Effector CD8-positive, alpha-beta T cell (primary cell): ENCODE data around the gene METTL25B.
A peak's percentile ranks its signal among the peaks of the same experiment; 100 is the strongest.

Experiments
- DNase-seq: peaks from one replicate; lab custom pipeline; 2025; lab: John Stamatoyannopoulos, UW
- total RNA-seq, 4 experiments: gene quantifications; one replicate each; lab custom pipeline; 2026; lab: John Stamatoyannopoulos, UW

METTL25B gene
- total RNA-seq: 18.6 to 24.8 (median 19.4) reads per million in 4 experiments

DNA sequence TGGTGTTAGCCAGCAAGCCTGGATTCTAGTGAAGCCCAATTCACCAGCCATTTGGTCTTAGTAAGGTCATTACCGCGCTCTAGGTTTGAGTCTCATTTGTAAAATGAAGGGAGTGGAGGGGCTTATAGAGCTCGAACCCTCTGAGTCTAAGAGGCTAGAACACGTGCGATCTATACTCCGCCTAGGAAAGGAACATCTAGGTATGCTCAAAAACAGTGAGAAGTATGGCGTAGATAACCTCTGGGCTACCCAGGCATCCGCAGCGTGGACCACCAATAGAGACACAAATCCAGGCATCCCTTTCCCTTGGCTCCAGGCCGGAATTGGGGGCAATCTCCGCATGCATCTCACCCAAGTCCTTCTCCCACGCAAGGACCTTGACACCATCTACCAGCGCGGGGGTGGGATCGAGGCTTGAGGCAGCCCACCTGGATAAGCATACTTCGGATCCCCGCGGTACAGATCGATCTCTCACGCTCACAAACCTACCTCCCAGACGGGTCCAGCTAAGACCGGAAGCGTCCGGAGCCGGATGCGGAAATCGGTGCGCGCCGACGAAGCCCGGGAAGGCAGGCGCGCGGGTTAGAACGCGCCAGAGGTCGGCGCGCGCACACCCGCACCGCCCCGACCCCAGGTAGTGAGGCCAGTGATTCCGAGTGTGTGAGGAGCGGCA, at the start of gene METTL25B:
Gene METTL25B, plus strand, starts transcription at position 544 of the 673 bp plus-strand sequence. CDS start 636 bp downstream, outside the sequence.
- DNase-seq: peak; percentile 66

DNA sequence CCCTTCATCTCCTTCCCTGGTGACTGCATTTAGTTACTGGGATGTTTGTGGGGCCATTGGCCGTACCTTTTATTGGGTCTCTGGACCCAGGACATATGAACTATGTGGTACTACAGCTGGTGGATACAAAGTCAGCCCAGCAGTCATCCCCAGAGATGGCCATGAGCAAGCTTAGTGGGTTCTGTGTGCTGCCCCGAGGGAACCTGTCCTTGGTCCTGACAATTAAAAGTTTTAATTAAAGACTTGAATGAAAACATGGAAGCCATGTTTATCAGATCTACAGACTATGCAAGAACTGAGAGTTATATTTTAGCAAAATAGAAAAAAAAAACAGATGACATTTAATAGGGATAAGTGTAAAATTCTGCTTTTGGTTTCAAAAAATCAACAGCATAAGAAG, 48.2 kb upstream of the METTL25B start:
- DNase-seq: no peak

DNA sequence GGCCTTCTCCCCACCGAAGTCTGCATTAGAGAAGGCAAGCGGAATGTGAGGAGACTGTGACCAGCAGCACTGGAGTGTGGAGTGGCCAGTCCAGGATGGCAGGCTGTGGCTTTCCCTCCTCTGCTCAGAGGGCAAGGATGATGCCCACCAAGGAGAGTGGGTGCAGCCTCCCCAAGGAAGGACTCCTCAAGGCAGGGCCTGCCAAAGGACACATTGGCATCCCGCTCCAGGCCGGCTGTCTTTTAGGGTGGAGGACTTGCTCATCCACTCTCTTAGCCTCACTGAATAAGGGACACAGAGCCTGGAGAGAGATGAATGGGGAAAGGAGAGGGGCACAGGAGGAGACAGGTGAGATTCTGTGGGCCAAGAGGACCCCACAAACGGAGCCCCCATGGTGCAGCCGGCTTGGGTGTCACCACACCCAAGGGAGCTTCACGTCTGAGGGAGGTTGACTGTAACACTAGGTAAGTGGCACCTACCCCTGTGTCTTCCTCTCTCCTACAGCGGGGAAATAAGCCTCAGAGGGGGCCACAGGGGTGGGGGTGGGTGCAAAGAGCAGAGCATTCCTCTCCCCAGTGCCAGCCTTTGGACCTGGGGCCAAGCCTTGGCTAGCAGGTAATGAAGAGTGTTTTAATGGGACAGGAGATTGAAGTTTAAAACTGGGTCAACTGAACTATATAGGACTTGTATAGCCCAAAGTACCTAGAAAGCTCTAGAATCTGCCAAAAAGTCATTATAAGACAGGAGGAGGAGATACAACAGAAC, 46.9 kb upstream of the METTL25B start:
- DNase-seq: no peak

DNA sequence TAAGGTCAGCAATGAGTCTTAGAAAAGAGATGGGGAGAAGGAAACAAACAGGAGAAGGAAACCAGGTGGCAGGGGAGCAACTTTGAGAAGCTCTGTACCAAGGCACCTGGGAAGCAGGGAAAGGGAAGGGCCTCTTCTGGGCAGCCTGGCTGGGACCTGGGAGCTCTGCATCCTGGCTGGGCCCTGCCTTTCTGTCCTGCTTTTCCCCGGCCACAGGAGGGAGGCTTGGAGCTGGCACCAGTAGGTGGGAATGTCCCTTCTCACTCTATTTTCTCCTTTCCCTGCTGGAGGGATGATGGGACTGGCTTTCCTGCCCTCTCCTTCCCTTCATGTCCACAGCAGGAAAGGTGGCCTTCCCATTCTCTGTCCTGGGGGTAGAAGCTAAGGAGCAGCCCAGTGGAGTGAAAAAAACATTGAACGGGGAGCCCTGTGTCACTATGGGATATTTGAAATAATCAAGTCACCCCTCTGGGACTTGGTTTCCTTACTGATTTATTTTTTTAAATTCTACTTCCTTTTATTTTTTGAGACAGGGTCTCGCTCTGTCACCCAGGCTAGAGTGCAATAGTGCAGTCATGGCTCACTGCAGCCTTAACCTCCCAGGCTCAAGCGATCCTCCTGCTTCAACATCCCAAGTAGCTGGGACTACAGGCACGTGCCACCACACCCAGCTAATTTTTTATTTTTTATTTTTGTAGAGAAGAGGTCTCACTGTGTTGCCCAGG, 45.9 kb upstream of the METTL25B start:
- DNase-seq: no peak

DNA sequence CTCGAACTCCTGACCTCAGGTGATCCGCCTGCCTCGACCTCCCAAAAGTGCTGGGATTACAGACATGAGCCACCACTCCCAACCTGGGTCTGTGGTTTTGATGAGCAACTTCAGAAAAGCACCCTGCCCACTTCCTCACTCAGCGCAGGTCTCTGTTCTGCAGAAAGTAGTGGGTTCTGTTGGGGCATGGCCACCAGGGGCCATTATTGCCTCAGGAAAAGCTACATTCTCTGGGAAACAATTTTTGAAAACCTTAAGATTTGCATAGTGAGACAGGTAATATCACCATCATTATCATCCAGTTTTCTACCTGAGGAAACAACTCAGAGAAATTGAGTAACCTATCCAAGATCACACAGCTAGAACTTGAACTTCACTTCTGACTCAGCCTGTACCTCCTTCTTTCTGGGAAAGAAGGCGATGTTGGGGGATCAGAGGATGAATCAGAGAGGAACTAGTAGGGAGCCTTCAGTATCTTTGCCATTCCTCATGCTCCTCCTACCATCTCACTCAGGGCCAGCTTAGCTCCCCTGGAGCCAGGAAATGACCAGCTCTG, 44.0 kb upstream of the METTL25B start:
- DNase-seq: no peak

DNA sequence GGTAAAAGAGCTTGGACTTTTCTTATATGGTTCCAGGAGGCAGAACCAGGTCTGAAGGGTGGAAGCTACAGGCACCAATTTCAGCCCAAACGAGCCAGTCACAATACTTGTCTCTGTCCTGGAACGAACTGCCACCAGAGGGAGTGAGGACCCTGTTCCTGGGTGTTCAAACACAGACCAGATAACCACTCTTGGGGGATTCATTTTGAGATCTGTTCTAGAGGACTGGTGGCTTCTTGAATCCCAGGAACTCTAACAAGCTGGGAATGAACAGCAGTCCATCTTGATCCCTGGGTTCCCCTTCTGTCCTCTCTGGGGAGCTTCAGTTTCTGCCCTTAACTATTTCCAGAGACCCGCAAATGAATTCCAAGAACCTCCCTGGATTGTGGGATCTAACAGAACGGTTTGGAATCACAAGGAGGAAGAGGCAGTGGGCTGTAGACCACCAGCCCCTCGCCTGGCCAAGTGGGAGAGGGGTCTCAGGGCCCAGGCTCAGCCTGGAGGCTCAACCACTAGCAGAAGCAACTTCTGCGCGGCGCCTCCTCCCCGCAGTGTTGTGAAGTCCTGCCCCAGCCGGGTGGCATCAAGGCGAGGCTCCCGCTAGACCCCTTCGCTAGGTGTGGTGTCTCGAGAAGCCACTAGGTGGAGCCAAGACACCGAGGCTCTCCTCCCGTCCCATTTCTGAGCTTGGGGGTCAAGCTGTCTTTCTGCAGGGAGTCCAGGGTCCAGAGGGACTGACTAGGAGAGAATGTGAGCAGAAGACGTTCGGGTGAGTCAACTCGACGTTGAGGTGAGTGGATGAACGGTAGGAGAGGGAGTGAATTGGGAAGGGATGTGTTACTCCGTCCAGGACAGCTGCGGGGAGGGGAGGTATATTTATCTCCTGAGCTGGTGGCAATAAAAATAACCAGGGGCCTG, 39.0 kb upstream of the METTL25B start:
- peak; percentile 63 for DNase-seq

DNA sequence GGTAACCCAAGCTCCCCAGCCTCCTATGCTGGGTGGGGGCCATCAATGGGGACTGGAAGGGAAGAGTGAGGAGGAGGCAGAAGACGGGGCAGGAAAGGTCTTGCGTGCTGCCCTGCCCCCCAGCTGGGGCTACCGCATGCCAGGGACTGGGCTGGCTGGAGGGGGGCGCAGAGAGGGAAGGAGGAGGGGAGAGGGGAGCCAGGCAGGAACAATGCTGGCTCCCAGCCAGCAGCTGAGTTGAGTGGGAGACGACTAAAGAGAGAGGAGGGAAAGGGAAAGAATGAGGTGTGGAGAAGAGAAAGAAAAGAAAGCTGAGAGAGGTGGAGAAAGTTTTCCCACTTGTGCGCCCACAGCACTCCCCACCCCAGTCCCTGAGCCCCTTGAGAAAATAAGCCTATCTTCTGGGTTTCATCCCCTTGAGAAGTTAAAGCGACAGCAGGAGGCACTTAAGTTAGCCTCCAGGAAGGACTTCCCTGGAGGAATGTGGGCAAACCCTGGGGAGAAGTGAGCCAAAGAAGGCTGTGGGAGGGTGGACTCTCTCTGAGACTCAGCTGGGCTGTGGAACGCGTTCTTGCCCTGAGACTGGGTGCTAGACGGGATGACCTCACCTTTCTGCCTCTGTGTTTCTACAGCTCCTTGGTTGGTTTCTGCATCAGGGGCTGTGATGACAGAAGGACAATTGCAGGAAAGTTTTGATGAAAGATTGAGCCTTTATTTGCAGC, 38.2 kb upstream of the METTL25B start:
- DNase-seq: no peak

DNA sequence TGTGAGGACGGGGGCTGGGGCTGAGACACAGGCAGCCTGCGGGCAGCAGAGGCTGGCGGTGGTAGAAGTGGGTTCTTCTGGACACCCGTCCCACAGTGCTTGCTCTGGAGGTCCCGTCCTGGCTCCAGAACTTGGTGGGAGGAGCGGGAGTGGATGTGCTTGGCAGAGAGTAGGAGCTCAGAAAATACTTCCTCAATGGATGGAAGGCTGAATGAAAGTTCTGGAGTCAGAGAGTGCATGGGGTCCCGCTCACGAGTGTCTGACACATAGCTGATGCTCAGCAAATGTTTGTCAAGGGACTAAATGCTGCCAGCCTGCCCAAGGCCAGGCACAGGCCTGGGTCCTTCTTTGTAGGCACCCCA, 37.6 kb upstream of the METTL25B start:
- no peak for DNase-seq

DNA sequence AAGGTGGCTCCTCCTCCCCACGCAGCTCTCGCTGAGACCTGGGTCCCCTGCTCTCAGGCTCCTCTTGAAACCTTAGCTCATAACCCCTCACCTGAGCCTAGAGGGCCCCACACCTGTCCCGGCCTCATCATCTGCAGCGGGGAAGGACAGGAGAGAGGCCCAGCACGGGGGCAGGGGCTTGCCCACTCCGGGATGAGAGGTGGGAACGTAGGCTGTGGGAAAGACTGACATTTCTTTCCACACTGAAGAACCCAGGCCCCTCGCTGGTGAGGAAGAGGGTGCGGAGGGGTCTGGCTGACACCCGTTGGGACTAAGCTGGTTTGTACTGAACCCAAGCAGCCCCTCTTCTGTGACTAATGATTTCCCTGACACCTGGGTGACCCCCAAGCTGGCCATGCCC, 37.1 kb upstream of the METTL25B start:
- no peak for DNase-seq

DNA sequence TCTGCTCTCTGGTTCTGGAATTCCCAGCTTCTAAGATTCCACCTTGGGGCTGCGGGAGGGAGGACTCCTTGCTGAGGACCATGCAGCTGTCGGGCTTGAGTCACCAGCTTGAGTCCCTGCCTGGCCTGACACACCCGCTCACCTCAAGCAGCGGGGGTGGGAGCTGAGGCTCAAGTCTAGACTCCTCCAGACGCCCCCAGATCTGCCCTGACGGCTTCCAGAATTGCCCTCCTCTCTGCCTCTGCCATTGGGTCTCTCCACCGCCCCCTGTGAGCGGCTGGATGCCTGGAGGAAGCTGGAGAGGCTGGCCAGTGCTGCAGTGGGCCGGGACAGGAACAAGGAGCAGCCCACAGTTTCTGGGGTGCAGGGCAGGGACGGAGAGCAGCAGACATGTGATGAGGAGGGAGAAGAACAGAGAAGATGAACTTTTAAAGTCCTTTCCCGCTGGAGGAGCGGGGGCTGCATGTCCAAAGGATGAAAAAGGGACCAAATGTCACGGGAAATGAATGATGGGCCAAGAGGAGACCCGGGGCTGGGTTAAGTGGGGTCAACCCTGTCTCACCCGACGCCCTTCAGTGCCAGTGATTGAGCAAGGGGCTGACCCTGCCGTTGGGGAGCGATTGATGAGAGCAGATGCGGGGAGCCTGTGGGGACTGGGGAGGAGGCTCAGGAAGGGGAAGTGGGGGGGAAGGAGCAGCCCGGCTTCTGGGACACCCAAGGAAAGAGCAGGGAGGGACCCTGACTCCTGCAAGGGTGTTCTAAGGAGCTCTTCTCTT, 36.4 kb upstream of the METTL25B start:
- no peak for DNase-seq

DNA sequence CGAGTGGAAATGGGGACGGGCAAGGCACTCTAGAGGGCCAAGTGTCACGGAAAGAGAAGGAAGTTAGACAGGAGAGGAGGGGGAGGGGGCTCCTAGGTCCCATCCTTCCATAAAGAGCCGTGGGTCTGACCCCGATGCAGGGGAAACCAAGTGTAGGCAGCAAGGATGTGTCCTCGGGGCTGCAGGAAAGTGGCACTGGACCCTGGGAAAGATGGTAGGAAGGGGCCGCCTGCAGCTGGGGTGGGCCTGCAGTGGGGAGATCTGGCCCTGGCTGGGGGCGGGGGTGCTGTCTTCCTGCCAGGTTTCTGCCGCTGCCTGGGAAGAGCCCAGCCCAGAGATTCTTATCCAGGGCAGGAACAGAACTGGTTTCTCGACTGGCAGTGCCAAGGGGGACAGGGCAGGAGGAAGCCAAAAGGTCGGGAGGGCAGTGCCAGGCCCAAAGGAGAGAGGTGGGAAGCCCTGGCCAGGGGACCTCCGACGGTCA, 35.8 kb upstream of the METTL25B start:
- DNase-seq: no peak

DNA sequence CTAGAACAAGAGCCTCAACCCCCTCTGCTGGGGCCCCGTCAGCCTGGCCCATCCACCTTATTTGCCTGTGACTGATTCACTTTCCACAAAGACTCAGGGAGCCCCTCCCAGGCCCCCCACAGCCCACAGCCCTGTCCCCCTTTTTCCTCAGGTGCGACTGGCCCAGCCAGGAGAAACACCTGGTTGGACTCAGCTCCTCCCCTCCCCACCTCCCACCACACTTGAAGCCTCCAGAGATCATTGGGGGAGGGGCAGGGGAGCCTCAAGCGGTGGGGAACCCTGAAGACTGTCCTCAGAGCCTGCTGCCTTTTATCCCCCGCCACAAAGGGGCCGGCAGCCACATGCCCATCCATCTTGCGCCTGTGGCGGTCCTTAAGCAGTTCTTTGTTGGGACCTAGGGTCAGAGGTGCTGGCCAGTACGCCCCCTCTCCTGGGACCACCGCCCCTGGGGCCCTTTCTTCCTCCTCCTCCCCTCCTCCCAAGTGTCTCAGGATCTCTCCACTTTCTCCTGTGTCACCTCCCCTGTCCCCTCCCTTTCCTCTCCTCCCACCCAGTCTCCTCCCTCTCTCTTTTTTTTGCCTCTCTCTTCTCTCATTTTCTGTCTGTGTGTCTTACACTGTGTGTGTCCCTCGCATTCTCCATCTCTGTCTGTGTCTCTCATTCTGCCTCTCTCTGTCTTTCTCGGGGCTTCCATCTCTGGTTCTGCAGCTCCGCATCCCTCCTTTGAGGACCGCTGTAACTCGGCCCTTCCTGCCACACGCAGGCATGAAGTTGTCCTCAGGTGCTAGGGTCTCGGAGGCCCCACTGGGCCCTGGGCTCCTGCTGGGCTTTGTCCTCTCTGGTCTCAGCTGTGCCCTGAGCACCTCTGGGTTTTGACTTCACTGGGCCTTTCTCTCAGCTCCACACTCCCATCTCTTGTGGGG, 35.1 kb upstream of the METTL25B start:
- no peak for DNase-seq

DNA sequence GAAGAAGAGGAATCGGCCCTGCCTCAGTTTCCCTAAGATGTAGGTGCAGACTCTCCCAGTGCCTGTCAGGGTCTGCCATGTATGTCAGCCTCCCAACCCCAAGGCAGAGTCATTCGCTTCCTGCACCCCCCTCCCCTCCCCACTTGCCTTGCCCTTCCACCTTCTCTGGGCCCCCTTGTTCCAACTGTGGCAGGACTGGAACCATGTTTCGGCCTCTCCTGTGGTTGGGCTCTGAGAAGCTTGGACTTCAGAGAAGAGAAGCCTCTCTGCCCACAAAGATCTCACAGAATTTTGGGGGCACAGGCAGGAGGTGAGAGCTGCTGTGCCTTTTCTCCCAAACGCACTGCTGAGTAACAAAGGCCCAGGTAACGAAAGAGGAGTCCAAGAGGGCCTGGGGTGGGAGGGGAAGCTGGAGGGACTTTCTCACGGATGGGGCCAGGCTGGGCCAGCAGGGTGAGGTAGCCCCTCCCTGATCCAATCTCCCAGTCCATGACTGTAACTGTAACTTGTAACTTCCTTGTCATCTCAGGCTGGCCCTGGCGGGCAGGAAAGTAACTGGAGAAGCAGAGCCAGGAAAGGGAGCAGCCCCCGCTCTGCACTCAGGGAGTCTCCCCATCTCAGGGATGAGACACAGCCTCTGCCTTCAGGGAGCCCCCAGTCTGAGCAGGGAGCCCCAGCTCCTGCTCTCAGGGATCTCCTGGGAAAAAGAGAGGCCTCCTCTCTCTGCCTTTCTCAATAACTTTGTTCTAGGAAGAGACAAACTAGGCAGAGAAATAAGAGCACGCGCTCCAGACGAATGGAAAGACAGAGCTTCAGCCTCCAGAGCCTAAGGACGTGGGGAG, 34.2 kb upstream of the METTL25B start:
- DNase-seq: no peak

DNA sequence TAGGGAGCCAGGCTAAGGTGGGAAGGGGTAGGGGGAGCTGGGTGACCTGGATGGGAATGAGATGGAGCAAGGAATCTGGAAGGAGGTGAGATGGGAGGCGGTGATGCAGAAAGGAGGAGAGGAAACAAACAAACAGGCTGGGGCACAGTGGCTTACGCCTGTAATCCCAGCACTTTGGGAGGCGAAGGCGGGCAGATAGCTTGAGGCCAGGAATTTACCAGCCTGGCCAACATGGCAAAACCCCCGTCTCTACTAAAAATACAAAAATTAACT, 33.6 kb upstream of the METTL25B start:
- no peak for DNase-seq

DNA sequence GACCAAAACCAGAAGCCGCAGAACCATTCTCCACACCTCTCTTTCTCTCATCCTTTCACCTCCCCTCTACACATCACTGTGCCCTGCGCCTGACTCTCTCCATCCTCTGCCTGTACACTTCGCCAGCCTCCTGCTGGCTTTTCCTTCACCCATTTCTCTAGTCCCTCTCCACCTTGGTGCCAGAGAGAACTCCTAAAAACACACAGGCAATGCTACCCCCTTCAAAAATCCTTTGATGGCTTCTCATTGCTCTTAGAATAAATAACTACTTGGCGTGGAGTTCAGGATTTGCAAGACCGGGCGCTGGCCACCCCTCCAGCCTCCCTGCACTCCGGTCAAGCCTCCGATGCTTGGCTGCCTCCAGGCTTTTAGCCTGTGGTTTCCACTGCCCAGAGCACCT, 31.5 kb upstream of the METTL25B start:
- no peak for DNase-seq

DNA sequence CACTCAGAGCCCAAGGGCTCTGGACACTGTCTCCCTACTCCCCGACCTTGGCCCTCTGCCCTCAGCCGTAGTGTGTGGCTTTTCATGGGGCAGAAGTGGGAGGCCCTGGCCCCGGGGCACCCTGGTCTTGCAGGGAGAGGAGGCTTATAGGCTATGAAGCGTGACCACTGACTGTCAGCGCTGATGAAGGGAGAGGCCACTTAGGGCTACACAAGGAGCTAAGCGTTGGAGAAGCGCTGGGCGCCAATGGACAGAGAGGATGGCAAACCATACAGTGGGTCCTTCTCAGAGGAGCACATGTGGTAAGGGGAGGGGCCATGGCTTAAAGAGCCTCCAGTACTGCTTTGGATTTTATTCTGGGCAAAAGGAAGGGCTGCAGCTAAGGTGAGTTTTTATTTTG, 30.8 kb upstream of the METTL25B start:
- no peak for DNase-seq

DNA sequence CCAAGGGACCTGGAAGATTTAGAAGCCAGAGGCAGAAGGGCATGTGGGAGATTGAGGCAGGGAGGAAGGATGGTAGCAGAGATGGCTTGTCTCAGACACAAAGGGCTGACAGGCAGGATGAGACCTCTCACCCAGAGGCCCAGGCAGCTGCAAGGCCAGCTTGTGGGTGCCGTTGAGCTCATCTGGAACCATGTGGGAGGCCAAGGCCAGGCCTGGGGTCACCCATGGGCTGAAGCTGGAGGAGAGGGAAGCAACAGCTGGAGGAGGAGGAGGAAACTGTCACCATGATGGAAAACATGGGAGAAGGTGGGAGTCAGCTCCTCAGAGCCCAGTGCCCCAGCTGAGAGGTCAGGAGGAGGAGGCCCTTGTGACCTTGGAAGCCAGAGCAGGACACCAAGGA, 29.3 kb upstream of the METTL25B start:
- DNase-seq: no peak
